Adrenal gland (tissue), 5 donors: ENCODE results near the gene FAF1.

Source experiments
- POLR2A ChIP-seq, 2 donors: fragments of 450-650 bp; IDR thresholded peaks; one replicate each; pipeline ENCODE4 v1.6.1; 2017; ENCODE audit warnings: antibody characterized with exemption in 2 of 2, mild to moderate bottlenecking in 2 of 2, moderate library complexity in 1 of 2
- TF ChIP-seq, protein P1 (sequence below), 6 experiments: fragments of 450-650 bp in 4 of 6; fragments of 200-600 bp in 2 of 6; sonication (generic) in 1 of 6; IDR thresholded peaks; 1 replicate in 5 of 6; 2 replicates in 1 of 6; pipeline versions ENCODE4 v1.5.1 to v1.8.0; 2016 to 2021; ENCODE audit warnings: antibody characterized with exemption in 6 of 6, mild to moderate bottlenecking in 2 of 6, moderate library complexity in 1 of 6
- donor health status: DM: no; HTN: no; CAD: no.

DNA sequence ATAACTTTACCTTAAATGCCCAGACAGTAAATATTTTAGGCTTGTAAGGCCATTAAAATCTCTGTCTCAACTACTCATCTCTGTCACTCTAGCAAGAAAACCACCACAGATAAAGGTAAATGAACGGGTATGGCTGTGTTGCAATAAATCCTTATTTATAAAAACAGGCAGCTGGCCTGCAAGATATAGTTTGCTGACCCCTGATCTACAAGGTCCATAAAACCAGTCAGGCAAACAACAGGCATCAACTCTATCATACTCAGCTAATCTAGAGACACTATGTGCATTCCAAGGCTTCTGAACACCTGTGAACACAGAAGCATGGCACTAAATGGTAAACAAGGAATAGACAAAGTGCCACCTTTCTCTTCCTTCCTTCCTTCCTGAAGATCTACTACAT lies 9.7 kb downstream of the FAF1 start:
- no peak for TF ChIP-seq POLR2A (IDR thresholded peaks at IDR 0.05)
- TF ChIP-seq, protein P1, sequence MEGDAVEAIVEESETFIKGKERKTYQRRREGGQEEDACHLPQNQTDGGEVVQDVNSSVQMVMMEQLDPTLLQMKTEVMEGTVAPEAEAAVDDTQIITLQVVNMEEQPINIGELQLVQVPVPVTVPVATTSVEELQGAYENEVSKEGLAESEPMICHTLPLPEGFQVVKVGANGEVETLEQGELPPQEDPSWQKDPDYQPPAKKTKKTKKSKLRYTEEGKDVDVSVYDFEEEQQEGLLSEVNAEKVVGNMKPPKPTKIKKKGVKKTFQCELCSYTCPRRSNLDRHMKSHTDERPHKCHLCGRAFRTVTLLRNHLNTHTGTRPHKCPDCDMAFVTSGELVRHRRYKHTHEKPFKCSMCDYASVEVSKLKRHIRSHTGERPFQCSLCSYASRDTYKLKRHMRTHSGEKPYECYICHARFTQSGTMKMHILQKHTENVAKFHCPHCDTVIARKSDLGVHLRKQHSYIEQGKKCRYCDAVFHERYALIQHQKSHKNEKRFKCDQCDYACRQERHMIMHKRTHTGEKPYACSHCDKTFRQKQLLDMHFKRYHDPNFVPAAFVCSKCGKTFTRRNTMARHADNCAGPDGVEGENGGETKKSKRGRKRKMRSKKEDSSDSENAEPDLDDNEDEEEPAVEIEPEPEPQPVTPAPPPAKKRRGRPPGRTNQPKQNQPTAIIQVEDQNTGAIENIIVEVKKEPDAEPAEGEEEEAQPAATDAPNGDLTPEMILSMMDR (IDR thresholded peaks at IDR 0.05), result no peak
